HepG2 (cell line): ENCODE measurements around the gene THSD4.

Experiments
- FOXK1 ChIP-seq: sonication (generic); formaldehyde crosslinking; IDR thresholded peaks from 2 replicates; pipeline ENCODE4 v1.4.0; 2020; ENCODE audit warnings: low read depth, missing genetic modification reagents, borderline replicate concordance
- PBX3 ChIP-seq: sonication (generic); formaldehyde crosslinking; IDR thresholded peaks from 2 replicates; pipeline ENCODE4 v1.8.1; 2023; ENCODE audit warnings: missing genetic modification reagents, inconsistent platforms, borderline replicate concordance
- POLR2AphosphoS5 ChIP-seq: IDR thresholded peaks from 2 replicates; pipeline ENCODE4 v1.6.1; 2012; ENCODE audit warnings: low read depth, low read length
- PRMT3 ChIP-seq: sonication (generic); formaldehyde crosslinking; IDR thresholded peaks from 2 replicates; pipeline ENCODE4 v1.8.1; 2022; ENCODE audit warnings: low read depth, mild to moderate bottlenecking, moderate library complexity, missing genetic modification reagents, borderline replicate concordance
- RFX5 ChIP-seq: IDR thresholded peaks from 2 replicates; pipeline ENCODE4 v1.6.1; 2011; ENCODE audit warnings: low read depth, low read length, improper control_type of control experiment
- ZMYM2 ChIP-seq: sonication (generic); formaldehyde crosslinking; IDR thresholded peaks from 2 replicates; pipeline ENCODE4 v1.8.0; 2022; ENCODE audit warnings: mild to moderate bottlenecking, missing genetic modification reagents
- ZNF121 ChIP-seq: sonication (generic); formaldehyde crosslinking; IDR thresholded peaks from 2 replicates; pipeline ENCODE4 v1.5.0; 2020; ENCODE audit warnings: mild to moderate bottlenecking, missing genetic modification reagents
- ZNF619 ChIP-seq: sonication (generic); formaldehyde crosslinking; IDR thresholded peaks from 2 replicates; pipeline ENCODE4 v1.4.0; 2020; ENCODE audit warnings: mild to moderate bottlenecking, missing genetic modification reagents
- TF ChIP-seq, protein P1 (sequence below): sonication (generic); formaldehyde crosslinking; IDR thresholded peaks from 2 replicates; pipeline ENCODE4 v1.5.0; 2020; ENCODE audit warnings: missing genetic modification reagents
- TF ChIP-seq, protein P2 (sequence below), 2 experiments: sonication (generic) in 1 of 2; formaldehyde crosslinking in 1 of 2; IDR thresholded peaks; 2 replicates each; pipeline versions ENCODE4 v1.5.1 to v1.6.1; 2011 to 2020; ENCODE audit warnings: borderline replicate concordance in 1 of 2, low read depth in 1 of 2, low read length in 1 of 2, mild to moderate bottlenecking in 1 of 2, missing genetic modification reagents in 1 of 2, moderate library complexity in 1 of 2

GRCh38 chr15:71079208-71080044 is 35.8 kb upstream of the THSD4 start:
- TF ChIP-seq, protein P1, sequence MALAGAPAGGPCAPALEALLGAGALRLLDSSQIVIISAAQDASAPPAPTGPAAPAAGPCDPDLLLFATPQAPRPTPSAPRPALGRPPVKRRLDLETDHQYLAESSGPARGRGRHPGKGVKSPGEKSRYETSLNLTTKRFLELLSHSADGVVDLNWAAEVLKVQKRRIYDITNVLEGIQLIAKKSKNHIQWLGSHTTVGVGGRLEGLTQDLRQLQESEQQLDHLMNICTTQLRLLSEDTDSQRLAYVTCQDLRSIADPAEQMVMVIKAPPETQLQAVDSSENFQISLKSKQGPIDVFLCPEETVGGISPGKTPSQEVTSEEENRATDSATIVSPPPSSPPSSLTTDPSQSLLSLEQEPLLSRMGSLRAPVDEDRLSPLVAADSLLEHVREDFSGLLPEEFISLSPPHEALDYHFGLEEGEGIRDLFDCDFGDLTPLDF, result no peak
- TF ChIP-seq PBX3 (CRISPR knock-in tag), result no peak
- TF ChIP-seq POLR2AphosphoS5, result no peak
- TF ChIP-seq, protein P2, sequence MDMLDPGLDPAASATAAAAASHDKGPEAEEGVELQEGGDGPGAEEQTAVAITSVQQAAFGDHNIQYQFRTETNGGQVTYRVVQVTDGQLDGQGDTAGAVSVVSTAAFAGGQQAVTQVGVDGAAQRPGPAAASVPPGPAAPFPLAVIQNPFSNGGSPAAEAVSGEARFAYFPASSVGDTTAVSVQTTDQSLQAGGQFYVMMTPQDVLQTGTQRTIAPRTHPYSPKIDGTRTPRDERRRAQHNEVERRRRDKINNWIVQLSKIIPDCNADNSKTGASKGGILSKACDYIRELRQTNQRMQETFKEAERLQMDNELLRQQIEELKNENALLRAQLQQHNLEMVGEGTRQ (IDR thresholded peaks at IDR 0.05; ENCODE audit: low read depth, low read length), result no peak
- TF ChIP-seq, protein P2 (CRISPR knock-in tag; IDR thresholded peaks at IDR 0.05; ENCODE audit: borderline replicate concordance), result no peak
- no peak for TF ChIP-seq PRMT3 (CRISPR knock-in tag)
- no peak for TF ChIP-seq ZNF619
- TF ChIP-seq ZMYM2 (CRISPR knock-in tag), result no peak
- TF ChIP-seq ZNF121, result no peak
- no peak for TF ChIP-seq FOXK1 (CRISPR knock-in tag)
- TF ChIP-seq RFX5, result no peak
